Astrocyte of the cerebellum (primary cell): Measurements from ENCODE around the gene WLS.
"Not testable (repeated sequence)": the region's sequence is repeated elsewhere in the genome, so short reads cannot be mapped to it uniquely, and the experiment has no call there.

ENCODE experiments used
- DNase-seq: peaks from one replicate; pipeline ENCODE4 v3.0.0-alpha.2; 2011; ENCODE audit warnings: low read depth
- H3K4me3 ChIP-seq: 2 replicates; pipeline ENCODE4 v1.5.1; 2011; ENCODE audit warnings: mild to moderate bottlenecking, low read depth, low read length, moderate library complexity
- CTCF ChIP-seq: IDR thresholded peaks from 2 replicates; pipeline ENCODE4 v1.5.1; 2012; ENCODE audit warnings: low read length, low read depth, moderate library complexity, mild to moderate bottlenecking; ENCODE audit errors: missing control alignments
- in situ Hi-C: cut with HindIII; loops from 2 replicates; pipeline ENCODE4 v1.10.0; 2017; ENCODE audit warnings: low sequenced_read_pairs

WLS gene

GRCh38 chr1:68173936-68174737 is 58.2 kb downstream of the WLS start:
- TF ChIP-seq CTCF = no peak
- in situ Hi-C loops = no loop called here
- H3K4me3 ChIP-seq = no peak overlapping the region
- peak; percentile 96 for DNase-seq

- no peak overlapping the region for H3K4me3 ChIP-seq
- DNase-seq = peak; percentile 28
- in situ Hi-C loops = no loop called here
- TF ChIP-seq CTCF = no peak
Measured at GRCh38 chr1:68173283-68173935, 58.9 kb downstream of the WLS start.

DNA sequence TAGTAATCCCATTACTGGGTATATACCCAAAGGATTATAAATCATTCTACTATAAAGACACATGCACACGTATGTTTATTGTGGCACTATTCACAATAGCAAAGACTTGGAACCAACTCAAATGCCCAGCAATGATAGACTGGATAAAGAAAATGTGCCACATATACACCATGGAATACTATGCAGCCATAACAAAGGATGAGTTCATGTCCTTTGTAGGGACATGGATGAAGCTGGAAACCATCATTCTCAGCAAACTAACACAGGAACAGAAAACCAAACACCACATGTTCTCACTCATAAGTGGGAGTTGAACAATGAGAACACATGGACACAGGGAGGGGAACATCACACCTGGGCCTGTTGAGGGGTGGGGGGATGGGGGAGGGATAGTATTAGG is 60.5 kb downstream of the WLS start:
- DNase-seq, H3K4me3 ChIP-seq, in situ Hi-C loops: not testable (repeated sequence)

- in situ Hi-C loops = no loop called here
- TF ChIP-seq CTCF = no peak
- H3K4me3 ChIP-seq = no peak overlapping the region
- no peak for DNase-seq
Measured at GRCh38 chr1:68168545-68169171, 63.7 kb downstream of the WLS start.

GRCh38 chr1:68167211-68167610 is 65.1 kb downstream of the WLS start:
- no peak for TF ChIP-seq CTCF
- in situ Hi-C loops = no loop called here
- DNase-seq = no peak
- H3K4me3 ChIP-seq = no peak overlapping the region

DNA sequence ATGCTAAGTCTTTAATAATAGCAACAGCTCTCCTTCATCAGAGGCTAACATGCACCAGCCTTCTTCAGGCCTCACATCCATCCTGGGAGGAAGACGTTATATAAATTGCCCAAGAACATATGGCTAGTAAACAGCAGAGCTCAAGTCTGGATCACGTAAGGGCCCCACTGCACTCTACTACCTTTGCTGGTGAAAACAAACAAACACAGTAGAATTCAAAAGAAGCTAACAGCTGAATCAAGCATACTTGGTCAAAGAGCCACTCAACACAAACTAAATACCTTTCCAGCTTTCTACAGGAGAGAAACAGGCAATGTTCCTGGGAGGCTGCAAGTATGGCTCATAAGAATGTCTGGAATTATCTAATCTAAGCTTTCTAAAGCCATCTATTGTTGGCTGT is 66.0 kb downstream of the WLS start:
- no peak overlapping the region for H3K4me3 ChIP-seq
- TF ChIP-seq CTCF = no peak
- in situ Hi-C loops = no loop called here
- no peak for DNase-seq

DNA sequence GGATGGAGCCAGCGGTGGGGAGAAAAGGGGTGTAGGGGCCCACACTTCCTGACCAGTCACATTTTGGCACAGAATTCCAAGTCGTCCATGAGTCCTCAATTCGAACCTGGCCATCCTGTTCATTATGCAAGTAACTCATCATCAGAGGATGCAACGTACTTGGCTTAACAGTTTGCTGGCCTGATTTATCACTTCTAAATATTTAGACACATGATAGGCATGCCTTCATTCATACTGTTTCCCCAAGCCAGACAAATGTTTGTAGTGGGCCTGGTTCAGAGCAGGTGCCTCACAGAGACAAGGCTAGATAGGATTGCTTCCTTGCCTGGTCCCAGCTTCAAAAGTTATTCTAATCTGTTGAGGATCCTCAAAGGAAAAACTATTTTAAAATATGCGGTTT is 66.7 kb downstream of the WLS start:
- no peak for TF ChIP-seq CTCF
- no peak for DNase-seq
- H3K4me3 ChIP-seq = no peak overlapping the region
- in situ Hi-C loops = no loop called here
